Kasumi-1 (cell line): Measurements from ENCODE around the gene CHRNG.
"Not testable (repeated sequence)": the region's sequence is repeated elsewhere in the genome, so short reads cannot be mapped to it uniquely, and the experiment has no call there.

ENCODE experiments used
- DNase-seq, 2 experiments: peaks; one replicate each; lab custom pipeline; 2025; lab: John Stamatoyannopoulos, UW

CHRNG gene

GRCh38 chr2:232545511-232546375 is 6.3 kb downstream of the CHRNG start:
- no peak for DNase-seq

DNA sequence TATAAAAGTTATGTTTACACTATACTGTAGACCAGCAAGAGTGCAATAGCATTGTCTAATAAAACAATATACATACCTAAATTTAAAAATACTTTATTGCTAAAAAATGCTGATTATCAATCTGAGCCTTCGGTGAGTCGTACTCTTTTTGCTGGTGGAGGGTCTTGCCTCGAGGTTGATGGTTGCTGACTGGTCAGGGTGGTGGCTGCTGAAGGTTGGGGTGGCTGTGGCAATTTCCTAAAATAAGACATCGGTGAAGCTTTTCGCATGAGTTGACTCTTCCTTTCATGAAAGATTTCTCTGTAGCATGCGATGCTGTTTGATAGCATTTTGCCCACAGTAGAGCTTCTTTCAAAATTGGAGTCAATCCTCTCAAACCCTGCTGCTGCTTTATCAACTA is 8.5 kb downstream of the CHRNG start:
- no peak for DNase-seq

DNA sequence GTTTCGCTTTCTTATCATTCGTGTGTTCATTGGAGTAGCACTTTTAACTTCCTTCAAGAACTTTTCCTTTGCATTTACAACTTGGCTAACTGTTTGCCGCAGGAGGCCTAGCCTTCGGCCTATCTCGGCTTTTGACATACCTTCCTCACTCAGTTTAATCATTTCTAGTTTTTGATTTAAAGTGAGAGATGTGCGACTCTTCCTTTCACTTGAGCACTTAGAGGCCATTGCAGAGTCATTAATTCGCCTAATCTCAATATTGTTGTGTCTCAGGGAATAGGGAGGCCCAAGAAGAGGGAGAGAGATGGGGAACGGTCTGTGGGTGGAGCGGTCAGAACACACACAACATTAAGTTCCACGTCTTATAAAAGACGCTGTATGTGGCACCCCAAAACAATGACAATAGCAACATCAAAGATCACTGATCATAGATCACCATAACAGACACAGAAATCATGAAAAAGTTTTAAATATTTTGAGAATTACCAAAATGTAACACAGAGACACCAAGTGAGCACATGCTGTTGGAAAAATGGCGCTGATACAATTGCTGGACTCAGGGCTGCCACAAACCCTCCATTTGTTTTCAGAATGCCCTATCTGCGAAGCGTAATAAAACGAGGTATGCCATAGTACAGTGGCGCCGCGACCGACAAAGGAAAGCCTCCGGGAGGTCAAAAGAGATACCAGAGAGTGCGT is 10.3 kb downstream of the CHRNG start:
- DNase-seq: no peak

DNA sequence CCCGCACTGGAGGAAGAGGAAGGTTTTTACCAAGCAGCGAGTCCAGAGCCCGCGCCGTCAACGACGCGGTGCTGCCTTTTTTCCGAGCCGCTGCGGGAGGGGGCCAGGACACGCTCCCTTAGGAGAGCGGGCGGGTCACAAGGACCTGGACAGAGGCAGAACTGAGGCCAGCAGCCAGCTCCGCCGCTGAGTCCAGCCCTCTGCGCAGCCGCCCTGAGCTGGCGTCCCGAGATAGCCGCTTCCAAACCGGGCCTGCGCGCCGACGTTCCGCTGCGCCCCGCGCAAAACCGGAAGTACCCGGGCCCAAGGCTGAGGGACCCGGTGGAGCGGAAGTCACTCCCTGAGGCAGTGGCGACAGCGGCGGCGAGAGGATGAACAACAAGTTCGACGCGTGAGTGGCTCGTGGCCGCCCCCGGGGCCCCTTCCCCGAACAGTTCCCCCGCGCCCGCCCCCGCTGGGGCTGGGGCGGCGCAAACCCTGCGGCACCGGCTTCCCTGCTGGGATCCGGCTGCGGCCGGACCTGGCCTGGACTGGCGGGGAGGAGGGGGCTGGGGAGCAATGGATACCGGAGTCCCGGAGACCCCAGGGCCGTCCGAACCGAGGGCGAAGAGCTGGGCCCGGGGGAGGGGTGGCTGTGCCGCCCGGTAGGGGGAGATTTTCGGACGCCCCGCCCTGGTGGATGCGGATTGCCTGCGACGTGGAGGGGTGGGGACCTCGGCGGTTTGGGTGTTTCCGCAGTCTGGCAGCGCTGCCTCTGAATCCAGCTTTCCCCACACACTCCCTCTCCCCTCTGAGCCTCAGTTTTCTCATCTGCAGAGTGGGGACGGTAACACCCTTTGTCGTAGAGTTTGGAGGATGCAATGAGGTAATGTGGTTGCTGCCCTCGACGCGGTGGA is 11.1 kb downstream of the CHRNG start, which contains the start of the genes EIF4E2 and TIGD1:
TSS of gene EIF4E2 (plus strand) at position 336 of the 896 bp plus-strand sequence. CDS start at position 372, 36 bp downstream.
TSS of gene TIGD1 (minus strand) at position 204 of the 896 bp plus-strand sequence. CDS start 675 bp downstream, outside the sequence.
- DNase-seq: peak; percentile 64 to 70

DNA sequence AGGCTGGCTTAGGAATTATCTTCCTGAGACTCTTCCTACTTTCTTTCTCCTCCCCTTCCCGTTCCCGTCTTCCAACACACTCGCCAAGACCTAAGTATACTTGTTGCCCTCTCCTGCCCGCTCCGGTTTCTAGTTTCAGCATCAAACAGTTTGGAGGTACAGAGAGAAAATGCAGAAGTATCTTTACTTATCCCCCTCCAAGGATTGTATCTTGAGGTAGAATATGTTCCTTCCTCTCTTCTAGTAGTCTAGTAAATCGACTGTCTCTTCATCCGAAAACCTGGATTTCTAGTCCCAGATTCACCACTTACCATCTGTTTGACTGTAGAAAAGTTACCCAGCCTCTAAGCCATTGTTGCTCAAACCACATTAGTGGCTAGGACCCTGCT is 11.8 kb downstream of the CHRNG start:
- no peak for DNase-seq

DNA sequence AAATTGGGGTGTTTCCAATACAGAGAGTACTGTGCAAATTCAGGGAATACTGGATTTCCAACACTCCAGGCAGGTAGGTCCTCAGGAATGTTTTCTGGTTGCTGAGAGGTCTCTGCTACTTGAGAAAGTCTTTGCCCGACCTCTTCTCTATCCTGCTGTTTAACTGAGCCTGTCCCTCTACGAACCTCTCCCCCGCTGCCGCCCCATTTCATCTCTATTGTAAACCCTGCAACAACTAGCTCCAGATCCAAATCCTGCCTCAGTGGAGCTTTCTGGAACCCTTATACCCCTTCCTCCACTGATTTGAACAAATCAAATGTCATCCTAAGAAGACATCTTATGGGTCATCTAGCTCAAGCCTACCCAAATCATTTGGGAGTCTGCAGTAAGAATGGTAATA is 12.3 kb downstream of the CHRNG start:
- no peak for DNase-seq

DNA sequence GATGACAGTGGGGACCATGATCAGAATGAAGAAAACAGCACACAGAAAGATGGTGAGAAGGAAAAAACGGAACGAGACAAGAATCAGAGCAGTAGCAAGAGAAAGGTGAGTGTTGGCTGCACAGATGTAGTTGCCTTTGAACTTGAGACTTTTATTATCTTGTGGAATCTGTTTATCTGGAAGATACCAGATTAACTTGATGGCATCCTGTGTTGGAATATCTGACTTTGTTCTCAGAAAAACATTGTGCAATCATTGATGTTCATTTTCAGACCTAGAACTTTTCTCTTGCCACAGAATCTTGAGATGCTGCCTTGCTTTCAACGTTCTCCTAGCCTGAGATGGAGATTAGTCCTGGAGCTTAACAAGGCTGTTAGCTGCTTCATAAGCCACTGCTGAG is 16.9 kb downstream of the CHRNG start:
- no peak for DNase-seq

GRCh38 chr2:232562515-232563151 is 23.1 kb downstream of the CHRNG start:
- DNase-seq: peak in 1 of 2 experiments; percentile 6

GRCh38 chr2:232563580-232563979 is 24.1 kb downstream of the CHRNG start:
- DNase-seq: no peak

GRCh38 chr2:232567721-232568120 is 28.2 kb downstream of the CHRNG start:
- DNase-seq: no peak

DNA sequence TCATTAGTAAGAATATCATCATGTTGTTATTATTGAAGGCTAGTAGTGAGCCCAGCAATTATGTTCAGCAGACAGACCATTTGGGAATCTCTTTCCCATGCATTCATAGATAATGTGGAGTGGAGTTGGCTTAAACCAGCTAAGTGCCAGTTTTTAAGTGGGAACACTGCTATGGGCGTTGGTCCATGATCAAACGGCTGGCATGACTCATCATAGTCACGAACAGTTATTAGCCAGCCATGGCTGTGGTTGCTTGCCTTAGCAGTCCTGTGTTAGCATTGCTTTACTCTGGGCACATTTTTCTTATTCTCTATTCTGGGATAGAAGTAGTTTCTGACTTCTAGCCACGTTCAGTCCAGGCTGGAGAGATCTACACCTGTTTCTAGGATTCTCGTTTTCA is 28.7 kb downstream of the CHRNG start:
- no peak for DNase-seq

- DNase-seq: no peak
These were observed 30.0 kb downstream of the CHRNG start for GRCh38 chr2:232569541-232569940.

DNA sequence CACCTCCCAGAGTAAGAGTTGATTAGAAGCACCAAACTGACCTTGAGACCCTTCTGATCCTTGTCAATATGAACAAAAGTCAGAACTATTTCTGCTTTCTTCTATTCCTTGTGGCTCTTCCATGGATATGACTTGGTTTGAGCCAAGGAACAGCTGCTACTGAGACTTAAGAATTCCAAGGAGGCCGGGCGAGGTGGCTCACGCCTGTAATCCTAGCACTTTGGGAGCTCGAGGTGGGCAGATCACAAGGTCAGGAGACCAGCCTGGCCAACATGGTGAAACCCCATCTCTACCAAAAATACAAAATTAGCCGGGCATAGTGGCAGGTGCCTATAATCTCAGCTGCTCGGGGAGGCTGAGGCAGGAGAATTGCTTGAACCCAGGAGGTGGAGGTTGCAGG is 31.0 kb downstream of the CHRNG start:
- not testable (repeated sequence) for DNase-seq

DNA sequence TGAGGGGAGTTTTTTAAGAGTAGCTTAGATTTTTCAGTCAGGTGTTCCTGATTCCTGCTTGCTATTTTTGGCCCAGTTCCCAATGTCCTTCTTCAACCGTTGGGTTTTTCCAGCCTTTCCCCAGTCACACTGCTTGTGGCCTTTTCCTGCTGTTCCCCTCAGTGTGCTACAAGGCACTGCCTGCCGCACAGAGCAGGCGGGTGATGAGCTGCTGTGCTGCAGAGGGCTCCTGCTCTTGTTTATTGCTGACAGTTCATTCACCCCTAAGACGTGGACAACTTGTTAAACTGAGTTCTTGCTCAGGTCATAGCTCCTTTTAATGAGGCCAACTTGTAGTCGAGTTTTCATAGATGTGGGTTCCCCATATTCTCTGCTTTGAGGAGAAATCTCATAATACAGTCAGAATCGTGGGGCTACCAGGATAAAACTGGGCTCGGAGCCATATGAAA is 31.6 kb downstream of the CHRNG start:
- DNase-seq: no peak

GRCh38 chr2:232573042-232573441 is 33.5 kb downstream of the CHRNG start:
- no peak for DNase-seq

DNA sequence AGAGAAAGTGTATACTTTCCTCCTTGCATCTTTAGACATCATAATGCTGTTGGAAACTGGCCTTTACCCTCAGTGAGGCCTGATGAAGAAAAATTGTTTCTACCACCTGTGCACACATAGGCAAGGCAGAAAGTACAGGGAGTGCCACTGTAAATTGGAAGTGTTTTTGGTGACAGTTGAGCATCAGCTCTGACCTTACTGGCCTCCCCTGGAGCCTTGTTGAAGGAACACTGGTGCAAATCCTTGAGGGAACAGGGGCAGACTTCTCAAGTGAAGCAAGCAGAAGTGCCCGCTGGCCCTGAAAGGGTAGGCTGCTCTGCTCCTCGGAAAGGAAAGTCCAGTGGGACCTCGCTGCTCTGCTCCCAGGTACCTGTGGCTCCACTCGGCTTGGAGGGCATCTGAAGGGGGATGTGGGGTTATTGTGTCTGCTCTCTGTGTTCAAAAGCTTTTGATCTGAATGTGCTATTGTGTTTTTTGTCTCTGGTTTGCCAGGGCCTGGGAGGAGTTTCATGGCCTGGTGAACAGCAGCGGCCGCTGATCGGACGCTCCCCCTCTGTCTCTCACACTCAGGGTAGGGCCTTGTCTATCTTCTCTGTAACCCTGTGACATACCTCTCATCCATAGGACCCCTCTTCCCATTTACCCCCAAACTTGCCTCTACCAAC is 34.4 kb downstream of the CHRNG start:
- DNase-seq: no peak

GRCh38 chr2:232574674-232575403 is 35.3 kb downstream of the CHRNG start:
- DNase-seq: no peak

DNA sequence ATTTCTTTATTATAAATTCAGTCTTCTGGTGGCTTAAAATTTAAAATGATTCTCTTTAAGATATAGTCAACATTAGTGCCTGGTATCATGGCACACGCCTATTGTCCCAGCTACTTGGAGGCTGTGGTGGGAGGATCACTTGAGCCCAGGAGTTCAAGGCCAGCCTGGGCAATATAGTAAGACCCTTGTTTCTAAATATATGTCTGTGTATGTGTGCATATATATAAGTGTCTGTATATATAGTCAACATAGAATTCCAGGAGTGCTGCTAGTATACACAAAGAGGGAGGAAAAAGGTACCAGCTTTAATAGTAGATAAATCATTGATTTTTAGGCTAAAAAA is 35.9 kb downstream of the CHRNG start:
- no peak for DNase-seq

GRCh38 chr2:232576995-232577394 is 37.5 kb downstream of the CHRNG start:
- no peak for DNase-seq

GRCh38 chr2:232577841-232578240 is 38.3 kb downstream of the CHRNG start:
- DNase-seq: no peak
